SW 1271 (cell line): ENCODE results near the gene STRBP.
"Not testable (repeated sequence)": the region's sequence is repeated elsewhere in the genome, so short reads cannot be mapped to it uniquely, and the experiment has no call there.

Experiments used
- DNase-seq, 2 experiments: peaks; one replicate each; lab custom pipeline; 2025; lab: John Stamatoyannopoulos, UW

The STRBP gene

GRCh38 chr9:123283048-123283408 is 14.6 kb upstream of the STRBP start:
- no peak for DNase-seq

- DNase-seq: no peak
Observed at GRCh38 chr9:123282362-123283047, 14.1 kb upstream of the STRBP start.

GRCh38 chr9:123281659-123282350 is 13.4 kb upstream of the STRBP start:
- DNase-seq: no peak

- DNase-seq: not testable (repeated sequence)
Observed at GRCh38 chr9:123278879-123279493, 10.6 kb upstream of the STRBP start.

GRCh38 chr9:123278361-123278760 is 10.0 kb upstream of the STRBP start:
- no peak for DNase-seq

- no peak for DNase-seq
Observed at GRCh38 chr9:123276551-123276950, 8.2 kb upstream of the STRBP start.

- DNase-seq: not testable (repeated sequence)
Observed at GRCh38 chr9:123271133-123271532, 2.7 kb upstream of the STRBP start.

- no peak for DNase-seq
Observed at GRCh38 chr9:123269281-123269680, 895 bp upstream of the STRBP start.

- DNase-seq: no peak
Observed at GRCh38 chr9:123268199-123268464, 254 bp downstream of the STRBP start.

- DNase-seq: no peak
Observed at GRCh38 chr9:123267481-123268198, 746 bp downstream of the STRBP start.

- DNase-seq: no peak
Observed at GRCh38 chr9:123266655-123267399, 1.6 kb downstream of the STRBP start.

- DNase-seq: no peak
Observed at GRCh38 chr9:123265833-123266232, 2.6 kb downstream of the STRBP start.

- no peak for DNase-seq
Observed at GRCh38 chr9:123263227-123263626, 5.2 kb downstream of the STRBP start.

GRCh38 chr9:123262338-123262737 is 6.0 kb downstream of the STRBP start:
- no peak for DNase-seq

- no peak for DNase-seq
Observed at GRCh38 chr9:123261006-123261677, 7.2 kb downstream of the STRBP start.

GRCh38 chr9:123260340-123260739 is 8.0 kb downstream of the STRBP start:
- DNase-seq: no peak

- no peak for DNase-seq
Observed at GRCh38 chr9:123257276-123257675, 11.1 kb downstream of the STRBP start.

- DNase-seq: no peak
Observed at GRCh38 chr9:123255718-123256117, 12.7 kb downstream of the STRBP start.

- no peak for DNase-seq
Observed at GRCh38 chr9:123253204-123253603, 15.2 kb downstream of the STRBP start.

- no peak for DNase-seq
Observed at GRCh38 chr9:123251741-123252140, 16.6 kb downstream of the STRBP start.

- no peak for DNase-seq
Observed at GRCh38 chr9:123251324-123251723, 17.1 kb downstream of the STRBP start.

GRCh38 chr9:123250504-123250903 is 17.9 kb downstream of the STRBP start:
- DNase-seq: no peak
